ENCODE results near the gene PARD3.

Gene PARD3

GRCh38 chr10:34736976-34737771 is 77.9 kb downstream of the PARD3 start:
- no peak for DNase-seq

- DNase-seq: no peak
These were observed 80.2 kb downstream of the PARD3 start for GRCh38 chr10:34734918-34735317.

GRCh38 chr10:34732926-34733325 is 82.2 kb downstream of the PARD3 start:
- DNase-seq: peak; percentile 5

- no peak for DNase-seq
These were observed 83.0 kb downstream of the PARD3 start for GRCh38 chr10:34731885-34732701.

- no peak for DNase-seq
These were observed 83.9 kb downstream of the PARD3 start for GRCh38 chr10:34731213-34731612.

GRCh38 chr10:34730726-34731125 is 84.4 kb downstream of the PARD3 start:
- no peak for DNase-seq

- no peak for DNase-seq
These were observed 85.5 kb downstream of the PARD3 start for GRCh38 chr10:34729619-34730018.

- no peak for DNase-seq
These were observed 86.7 kb downstream of the PARD3 start for GRCh38 chr10:34728361-34728760.

GRCh38 chr10:34727595-34728033 is 87.5 kb downstream of the PARD3 start:
- DNase-seq: no peak

GRCh38 chr10:34726862-34727261 is 88.2 kb downstream of the PARD3 start:
- DNase-seq: no peak

GRCh38 chr10:34723750-34724149 is 91.3 kb downstream of the PARD3 start:
- DNase-seq: no peak

- DNase-seq: no peak
These were observed 92.7 kb downstream of the PARD3 start for GRCh38 chr10:34722404-34722803.

GRCh38 chr10:34721208-34721840 is 93.8 kb downstream of the PARD3 start:
- no peak for DNase-seq

GRCh38 chr10:34719746-34720145 is 95.3 kb downstream of the PARD3 start:
- DNase-seq: no peak

- no peak for DNase-seq
These were observed 95.8 kb downstream of the PARD3 start for GRCh38 chr10:34719328-34719727.

- DNase-seq: no peak
These were observed 97.7 kb downstream of the PARD3 start for GRCh38 chr10:34717429-34717828.

GRCh38 chr10:34716958-34717357 is 98.1 kb downstream of the PARD3 start:
- no peak for DNase-seq

- no peak for DNase-seq
These were observed 98.9 kb downstream of the PARD3 start for GRCh38 chr10:34716234-34716633.

GRCh38 chr10:34715511-34716187 is 99.4 kb downstream of the PARD3 start:
- DNase-seq: no peak

- no peak for DNase-seq
These were observed 101.2 kb downstream of the PARD3 start for GRCh38 chr10:34713875-34714274.

GRCh38 chr10:34711500-34711899 is 103.6 kb downstream of the PARD3 start:
- no peak for DNase-seq

- no peak for DNase-seq
These were observed 104.7 kb downstream of the PARD3 start for GRCh38 chr10:34710391-34710751.

Data from activated CD4-positive, alpha-beta T cell treated with anti-CD3 and anti-CD28 coated beads, Interleukin-2, Interleukin-6, amounts not matched to agents 100 ng/mL and 50 ng/mL, durations not matched to agents 16 hours and 8 hours (primary cell).